SK-MEL-5 (cell line): ENCODE results near the gene KCNIP3. TPM values are rescaled to one million over a fixed set of nuclear protein-coding genes. Genes with fewer than 3 reads are reported as not detected.
A peak's percentile ranks its signal among the peaks of the same experiment; 100 is the strongest.

ENCODE experiments used
- DNase-seq: peaks from one replicate; pipeline ENCODE4 v3.0.0-alpha.2; 2016; ENCODE audit warnings: low read depth, low spot score
- in situ Hi-C: cut with HindIII; loops from 2 replicates; pipeline ENCODE4 v1.10.0; 2016; ENCODE audit warnings: low sequenced_read_pairs, high pct_unique_total_duplicates, low pct_unique_long_range_greater_than_20kb
- total RNA-seq: library from RNA; depleted of rRNA; stranded (reverse); fragments of >200 nt; shearing (Covaris generic); gene quantifications from 2 replicates; pipeline ENCODE4 v1.2.3, GENCODE V29; 2014

KCNIP3 gene
- total RNA-seq, 1 experiment from 2014 or later: 18.1 TPM

DNA sequence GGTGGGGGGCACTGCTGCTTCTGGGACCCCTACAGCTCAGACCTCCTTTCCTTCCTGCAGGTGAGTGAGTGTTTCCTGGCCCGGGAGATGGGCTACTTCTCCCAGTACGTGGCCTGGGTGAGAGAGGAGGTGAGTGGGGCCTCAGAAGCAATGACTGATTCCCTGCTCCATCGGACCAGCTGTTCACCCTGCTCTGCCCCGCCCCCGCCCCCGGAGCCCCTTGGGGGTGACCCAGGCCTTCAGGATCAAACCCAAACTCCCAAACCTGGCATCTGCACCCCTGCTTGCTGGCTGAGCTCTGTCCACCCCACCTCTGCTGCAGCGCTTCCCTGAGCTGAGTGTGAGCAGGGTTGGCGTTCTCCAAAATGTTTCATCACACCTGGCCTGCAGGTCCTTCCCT lies 9.8 kb upstream of the KCNIP3 start:
- no peak for DNase-seq
- in situ Hi-C loops: no loop called here

DNA sequence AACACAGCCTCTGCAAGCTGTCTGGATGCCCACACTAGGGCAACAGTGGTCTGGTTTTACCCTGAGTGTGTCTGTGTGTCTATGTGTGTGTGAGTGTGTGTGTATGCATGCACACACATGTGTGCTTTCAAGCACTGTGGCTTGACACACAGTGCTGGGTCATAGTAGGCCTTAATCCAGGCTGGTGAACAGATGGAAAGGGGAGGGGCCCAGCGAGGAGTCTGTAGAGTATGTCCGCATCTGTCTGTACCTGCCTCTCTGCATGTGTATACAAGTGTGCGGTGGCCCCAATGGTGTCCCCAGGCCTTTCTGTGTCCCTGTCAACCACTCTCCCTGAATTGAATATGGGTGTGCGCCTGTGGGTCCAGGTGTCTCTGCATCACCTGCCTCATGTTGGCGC lies 9.3 kb upstream of the KCNIP3 start:
- DNase-seq: no peak
- in situ Hi-C loops: no loop called here

GRCh38 chr2:95289253-95289652 lies 7.9 kb upstream of the KCNIP3 start:
- in situ Hi-C loops: no loop called here

GRCh38 chr2:95291222-95291621 lies 5.9 kb upstream of the KCNIP3 start:
- in situ Hi-C loops: no loop called here
- no peak for DNase-seq

More at GRCh38 chr2:95289253-95289652, 7.9 kb upstream of the KCNIP3 start:
- DNase-seq: no peak

DNA sequence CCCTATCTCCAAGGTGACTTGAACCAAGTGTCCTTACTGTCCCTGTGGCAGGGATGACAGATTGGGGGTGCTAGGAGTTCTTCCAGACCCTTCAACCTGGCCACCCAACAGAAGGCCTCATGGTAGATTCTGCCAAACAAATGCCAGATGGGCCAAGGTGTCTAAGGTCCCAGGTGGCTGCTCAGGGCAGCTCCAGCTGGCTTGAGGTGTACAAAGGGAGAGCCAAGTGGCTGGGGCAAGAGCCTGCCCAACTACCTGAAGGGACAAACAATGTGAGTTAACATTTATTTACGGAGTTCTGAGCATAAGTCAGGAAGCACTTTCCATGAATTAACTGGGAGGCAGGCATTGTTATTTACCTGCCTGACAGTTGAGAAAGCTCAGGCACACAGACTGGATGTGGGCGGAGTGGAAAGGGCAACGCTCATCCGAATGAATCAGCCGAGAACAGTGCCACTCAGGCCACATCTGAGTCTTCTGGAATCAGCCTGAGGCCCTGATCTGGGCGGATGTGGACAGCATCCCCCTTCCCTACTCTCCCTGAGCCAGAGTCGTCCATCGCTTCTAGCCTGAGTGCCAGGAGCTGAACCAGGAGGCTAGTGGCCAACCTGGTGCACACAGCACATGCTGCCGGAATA lies 4.4 kb upstream of the KCNIP3 start:
- DNase-seq: no peak
- in situ Hi-C loops: no loop called here

- no peak for DNase-seq
- in situ Hi-C loops: no loop called here
Measured at GRCh38 chr2:95294579-95295250, 2.4 kb upstream of the KCNIP3 start.

- in situ Hi-C loops: no loop called here
- no peak for DNase-seq
Measured at GRCh38 chr2:95295376-95295775, 1.8 kb upstream of the KCNIP3 start.

- no peak for DNase-seq
- in situ Hi-C loops: no loop called here
Measured at GRCh38 chr2:95296011-95296410, 1.1 kb upstream of the KCNIP3 start.

DNA sequence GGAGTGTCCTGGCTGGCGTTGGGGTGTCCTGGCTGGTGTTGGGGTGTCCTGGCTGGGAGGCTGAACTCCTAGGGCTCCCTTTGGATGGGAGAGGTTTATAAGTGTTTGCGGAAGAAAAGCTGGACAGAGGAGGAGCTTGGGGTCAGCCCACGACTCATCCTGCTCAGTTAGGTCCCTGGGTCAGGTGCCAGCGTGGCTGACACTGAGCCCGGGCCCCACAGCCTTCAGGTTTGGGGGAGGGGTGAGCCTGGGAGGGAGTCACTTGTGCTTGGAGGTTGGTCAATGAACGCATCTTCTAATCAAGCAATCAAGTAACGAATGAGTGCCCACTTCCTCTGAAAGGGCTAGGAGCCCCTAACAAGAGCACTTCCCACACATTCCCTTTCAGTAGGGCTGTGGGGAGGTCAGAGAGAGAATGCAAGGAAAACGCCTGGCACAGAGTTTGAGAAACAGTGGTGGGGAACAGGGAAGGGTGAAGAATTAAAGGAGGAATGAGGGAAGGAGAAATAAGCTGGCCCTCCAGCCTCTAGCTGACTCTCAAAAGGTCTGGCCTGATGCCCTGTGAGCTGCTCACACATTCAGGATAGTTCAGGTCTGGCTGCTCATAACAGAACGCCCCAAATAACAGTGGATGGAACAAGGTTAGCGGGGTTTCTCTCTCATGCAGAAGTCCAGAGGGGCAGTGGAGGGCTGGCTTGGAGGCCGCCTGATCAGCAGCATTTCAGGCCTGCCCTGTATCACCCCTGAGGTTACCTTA lies 670 bp downstream of the KCNIP3 start:
- DNase-seq: no peak
- in situ Hi-C loops: no loop called here

DNA sequence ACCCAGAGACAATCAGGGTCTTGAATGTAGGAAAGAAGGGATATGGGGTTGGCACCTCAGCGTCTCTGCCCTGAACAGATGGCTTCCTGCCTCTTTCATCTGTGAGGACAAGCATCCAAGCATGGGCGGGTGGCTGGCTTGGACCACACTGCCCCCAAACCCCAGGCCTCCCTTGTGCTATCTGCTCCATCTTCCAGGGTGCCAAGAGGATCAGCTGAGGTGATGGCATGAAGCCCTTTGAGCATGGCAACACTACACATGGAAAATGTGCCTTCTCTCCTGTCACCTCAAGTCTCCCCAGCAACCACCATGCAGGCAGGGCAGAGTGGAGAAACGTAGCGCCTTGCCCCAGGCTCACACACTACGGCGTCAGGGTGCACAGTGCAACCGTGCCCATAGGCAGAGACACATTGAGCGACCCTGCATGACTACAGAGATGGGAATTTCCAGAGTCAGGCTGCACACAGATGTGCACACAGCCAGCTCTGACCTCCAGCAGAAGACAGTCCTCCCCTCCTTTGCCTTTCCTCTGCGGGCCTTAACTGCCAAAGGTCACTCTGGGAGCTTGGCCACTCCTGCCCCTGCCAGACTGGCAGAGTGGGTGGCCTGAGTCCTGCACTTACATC lies 1.5 kb downstream of the KCNIP3 start:
- no peak for DNase-seq
- in situ Hi-C loops: no loop called here

DNA sequence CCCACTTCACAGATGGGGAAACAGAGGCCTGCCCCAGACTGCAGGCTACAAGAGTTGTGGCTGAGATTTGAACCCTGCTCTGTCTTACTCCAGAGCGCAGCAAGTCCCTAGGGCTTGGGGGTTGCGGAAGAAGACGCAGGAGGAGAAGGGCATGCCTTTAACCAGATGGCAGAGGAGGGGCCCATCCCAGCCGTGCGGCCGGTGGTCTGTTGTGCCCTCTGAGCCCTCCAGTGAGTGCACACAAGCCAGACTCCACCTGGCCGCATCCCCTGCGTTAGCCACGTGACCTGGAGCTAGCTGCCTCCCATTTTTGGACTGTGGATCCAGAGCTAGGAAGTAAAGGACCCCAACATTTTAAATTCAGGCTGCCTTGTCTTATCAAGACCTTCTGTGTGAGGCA lies 2.8 kb downstream of the KCNIP3 start:
- in situ Hi-C loops: no loop called here
- no peak for DNase-seq

GRCh38 chr2:95300450-95300849 lies 3.3 kb downstream of the KCNIP3 start:
- in situ Hi-C loops: no loop called here
- DNase-seq: peak; percentile 47

GRCh38 chr2:95301186-95301585 lies 4.0 kb downstream of the KCNIP3 start:
- in situ Hi-C loops: no loop called here
- no peak for DNase-seq

GRCh38 chr2:95301876-95302641 lies 4.9 kb downstream of the KCNIP3 start:
- in situ Hi-C loops: no loop called here
- no peak for DNase-seq

DNA sequence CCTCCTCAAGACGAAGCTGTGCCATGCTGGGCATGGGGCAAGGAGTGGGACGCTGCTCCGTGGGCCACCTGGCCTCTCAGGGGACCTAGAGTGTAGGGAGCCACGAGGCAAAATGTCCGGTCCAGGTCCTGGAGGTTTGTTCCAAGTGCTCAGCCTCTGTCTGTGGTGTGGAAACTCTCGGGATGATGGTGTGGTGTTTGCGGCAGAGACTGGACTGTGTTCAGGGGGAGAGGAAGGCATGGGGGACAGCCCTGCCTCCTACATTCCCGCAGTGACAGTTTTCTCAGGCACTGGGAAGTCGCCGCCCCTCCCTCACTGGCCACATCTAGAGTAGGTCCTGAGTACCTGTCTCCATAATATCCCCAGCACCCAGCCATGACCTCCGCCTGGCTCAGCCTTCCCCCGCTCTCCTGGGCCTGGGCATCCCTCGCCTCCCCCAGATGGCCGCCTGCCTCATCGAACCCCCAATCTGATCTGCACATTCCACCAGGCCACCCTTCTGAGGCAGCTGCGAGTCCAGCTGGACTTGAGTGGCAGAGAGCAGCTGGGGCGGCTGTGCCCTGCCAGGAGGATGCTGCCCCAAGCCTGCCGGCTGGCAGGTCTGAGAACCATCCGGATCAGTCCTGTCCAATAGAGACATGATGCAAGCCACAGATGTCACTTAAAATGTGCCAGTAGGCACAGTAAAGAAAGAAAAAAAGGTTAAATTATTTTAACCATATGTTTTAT lies 6.2 kb downstream of the KCNIP3 start:
- DNase-seq: no peak
- in situ Hi-C loops: no loop called here

DNA sequence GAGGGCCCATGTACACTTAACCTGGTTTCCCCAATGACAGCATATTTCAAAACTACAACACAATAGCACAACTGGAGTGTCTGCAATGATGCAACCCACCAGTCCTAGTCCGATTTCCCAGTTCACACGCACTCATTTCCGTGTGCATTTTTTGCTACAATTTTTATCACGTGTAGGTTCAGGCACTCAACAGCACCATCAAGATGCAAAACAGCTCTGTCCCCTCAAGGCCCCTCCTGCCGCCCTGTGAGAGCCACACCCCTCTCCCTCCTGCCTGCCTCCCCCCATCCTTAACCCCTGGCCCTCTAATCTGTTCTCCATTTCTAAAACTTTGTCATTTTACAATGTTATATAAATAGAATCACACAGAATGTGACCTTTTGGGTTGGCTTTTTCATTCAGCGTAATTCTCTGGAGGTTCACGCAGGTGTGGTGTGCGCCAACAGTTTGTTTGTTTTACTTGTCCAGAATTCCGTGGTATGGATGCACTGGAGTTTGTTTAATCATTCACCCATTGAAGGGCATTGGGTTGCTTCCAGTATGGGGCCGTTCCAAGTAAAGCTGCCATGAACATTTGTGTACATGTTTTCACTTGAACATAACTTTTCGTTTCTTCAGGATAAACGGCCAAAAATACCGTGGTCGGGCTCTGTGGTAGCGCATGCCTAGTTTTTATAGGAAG lies 8.4 kb downstream of the KCNIP3 start:
- no peak for DNase-seq
- in situ Hi-C loops: no loop called here
